GM13977 (cell line): ENCODE data around the gene MARCO.

Experiments used
- DNase-seq: peaks from one replicate; pipeline ENCODE4 v3.0.0; 2012; ENCODE audit warnings: low spot score
- in situ Hi-C: fragments of 300-500 bp; cut with MboI; formaldehyde crosslinking; loops from one replicate; pipeline ENCODE4 v1.12.0; 2022; ENCODE audit warnings: low sequenced_read_pairs, low pct_unique_long_range_greater_than_20kb, mixed read lengths, inconsistent platforms; ENCODE audit not compliant: unreplicated experiment
- TF ChIP-seq, protein P1 (sequence below): IDR thresholded peaks from 2 replicates; pipeline ENCODE4 v1.5.1; 2012; ENCODE audit warnings: mild to moderate bottlenecking, control low read depth; ENCODE audit not compliant: insufficient read depth; ENCODE audit errors: extremely low read depth, missing control alignments

The MARCO gene

DNA sequence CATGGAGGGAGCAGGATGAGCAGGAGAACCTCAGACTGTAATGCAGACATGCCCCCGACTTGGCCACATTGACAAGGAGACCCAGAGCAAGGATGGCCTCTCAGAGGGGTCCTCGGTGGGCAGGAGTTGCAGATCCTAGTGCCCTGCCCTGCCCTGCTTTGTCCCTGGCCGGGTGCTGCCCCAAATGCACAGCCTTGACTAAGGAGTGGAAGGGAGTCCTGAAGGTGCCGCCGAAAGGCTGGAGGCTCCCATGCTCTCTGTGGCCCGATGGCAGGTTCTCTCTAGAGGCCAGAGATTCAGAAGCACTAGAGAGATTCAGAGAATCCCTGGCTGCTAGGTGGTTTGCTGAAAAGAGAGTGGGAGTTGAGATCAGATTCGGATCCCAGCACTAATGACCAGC, 64.4 kb downstream of the MARCO start:
- no peak for DNase-seq
- in situ Hi-C loops, result no loop called here
- TF ChIP-seq, protein P1, sequence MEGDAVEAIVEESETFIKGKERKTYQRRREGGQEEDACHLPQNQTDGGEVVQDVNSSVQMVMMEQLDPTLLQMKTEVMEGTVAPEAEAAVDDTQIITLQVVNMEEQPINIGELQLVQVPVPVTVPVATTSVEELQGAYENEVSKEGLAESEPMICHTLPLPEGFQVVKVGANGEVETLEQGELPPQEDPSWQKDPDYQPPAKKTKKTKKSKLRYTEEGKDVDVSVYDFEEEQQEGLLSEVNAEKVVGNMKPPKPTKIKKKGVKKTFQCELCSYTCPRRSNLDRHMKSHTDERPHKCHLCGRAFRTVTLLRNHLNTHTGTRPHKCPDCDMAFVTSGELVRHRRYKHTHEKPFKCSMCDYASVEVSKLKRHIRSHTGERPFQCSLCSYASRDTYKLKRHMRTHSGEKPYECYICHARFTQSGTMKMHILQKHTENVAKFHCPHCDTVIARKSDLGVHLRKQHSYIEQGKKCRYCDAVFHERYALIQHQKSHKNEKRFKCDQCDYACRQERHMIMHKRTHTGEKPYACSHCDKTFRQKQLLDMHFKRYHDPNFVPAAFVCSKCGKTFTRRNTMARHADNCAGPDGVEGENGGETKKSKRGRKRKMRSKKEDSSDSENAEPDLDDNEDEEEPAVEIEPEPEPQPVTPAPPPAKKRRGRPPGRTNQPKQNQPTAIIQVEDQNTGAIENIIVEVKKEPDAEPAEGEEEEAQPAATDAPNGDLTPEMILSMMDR, result no peak

DNA sequence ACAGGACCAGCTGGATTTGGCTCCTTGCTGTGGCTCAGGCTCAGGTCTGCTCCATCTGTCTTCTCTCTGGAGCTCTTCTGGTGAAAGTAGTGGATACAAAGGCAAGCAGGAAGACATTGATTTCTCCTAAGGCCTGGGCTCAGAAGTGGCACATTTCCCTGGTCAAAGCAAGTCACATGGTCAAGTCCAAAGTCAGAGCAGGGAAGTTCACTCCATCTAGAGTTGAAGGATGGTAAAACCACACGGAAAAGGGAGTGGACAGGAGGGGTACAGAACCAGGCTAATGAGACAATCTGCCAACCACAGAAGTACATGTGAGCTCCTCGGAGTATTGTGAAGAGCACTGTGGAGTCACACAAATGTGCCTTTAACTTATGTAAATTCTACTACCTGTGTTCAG, 66.1 kb downstream of the MARCO start:
- TF ChIP-seq, protein P1, result no peak

GRCh38 chr2:119009110-119009509, 67.1 kb downstream of the MARCO start:
- TF ChIP-seq, protein P1, result no peak
- no peak for DNase-seq
- in situ Hi-C loops, result no loop called here

More for the DNA sequence above, 66.1 kb downstream of the MARCO start:
- DNase-seq, result no peak
- in situ Hi-C loops, result no loop called here

- DNase-seq, result no peak
- TF ChIP-seq, protein P1, result no peak
- in situ Hi-C loops, result no loop called here
These were observed 68.3 kb downstream of the MARCO start for GRCh38 chr2:119010336-119010735.

DNA sequence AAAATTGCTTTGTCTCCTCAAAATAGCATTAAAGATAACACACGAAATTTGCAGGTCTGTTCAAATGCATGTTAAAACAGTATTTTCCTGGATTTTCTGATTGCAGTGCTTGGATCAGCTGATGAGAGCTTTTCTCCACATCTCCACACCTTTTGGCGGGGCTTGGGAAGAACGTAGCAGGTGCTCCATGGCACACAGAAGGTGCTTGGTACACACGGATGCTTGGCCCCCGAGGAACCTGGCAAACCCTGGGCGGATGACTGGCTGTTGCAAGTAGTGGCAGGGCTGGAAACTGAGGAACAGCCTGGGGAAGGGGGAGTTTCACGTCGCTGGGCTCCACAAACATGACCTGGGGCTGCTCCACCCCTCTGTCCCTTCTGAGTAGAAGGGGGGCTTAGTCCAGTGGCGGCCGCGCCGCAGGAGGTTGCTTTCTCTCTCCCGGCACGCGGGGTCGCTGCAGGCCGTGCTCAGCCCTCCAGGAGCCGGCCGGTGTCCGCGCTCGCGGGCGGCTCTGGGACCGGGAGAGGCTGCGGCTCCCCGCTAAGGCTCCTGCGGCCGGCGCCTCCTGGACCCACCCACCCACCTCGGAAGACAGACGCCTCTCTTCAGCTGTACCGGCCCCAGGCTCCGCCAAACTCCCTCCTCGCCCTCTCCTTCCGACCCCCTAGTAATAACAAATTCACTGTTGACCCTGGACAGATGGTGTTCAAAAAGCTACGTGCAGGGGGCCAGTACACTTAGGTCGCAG, 69.3 kb downstream of the MARCO start:
- in situ Hi-C loops, result no loop called here
- DNase-seq, result peak; percentile 63
- TF ChIP-seq, protein P1, result peak; percentile 64

GRCh38 chr2:119011910-119012209, 69.9 kb downstream of the MARCO start:
- DNase-seq, result peak; percentile 18
- TF ChIP-seq, protein P1, result no peak
- in situ Hi-C loops, result no loop called here
